ENCODE data around the gene VAPB.

DNA sequence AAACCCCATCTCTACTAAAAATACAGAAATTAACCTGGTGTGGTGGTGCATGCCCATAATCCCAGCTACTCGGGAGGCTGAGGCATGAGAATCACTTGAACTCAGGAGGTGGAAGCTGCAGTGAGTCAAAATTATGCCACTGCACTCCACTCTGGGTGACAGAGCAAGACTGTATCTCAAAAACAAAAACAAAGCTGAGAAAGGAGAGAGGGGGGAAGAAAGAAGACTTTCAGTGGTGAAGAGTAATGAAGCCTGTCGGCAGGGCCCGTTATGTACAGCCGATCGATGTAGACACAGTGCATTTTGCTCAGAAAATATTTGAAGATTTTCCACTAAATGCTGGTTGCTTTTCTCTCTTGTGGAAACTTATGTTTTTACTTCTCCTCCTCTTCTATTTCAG is 13.8 kb downstream of the VAPB start:
- TF ChIP-seq HDGF (IDR thresholded peaks at IDR 0.05; ENCODE audit: borderline replicate concordance) (no peak), ZNF384 (IDR thresholded peaks at IDR 0.05) (no peak), SUZ12 (IDR thresholded peaks at IDR 0.05) (no peak), FOXA1 (IDR thresholded peaks at IDR 0.05) (no peak), SP1 (IDR thresholded peaks at IDR 0.05) (no peak), L3MBTL2 (conservative IDR thresholded peaks at IDR 0.05) (no peak), FOXM1 (IDR thresholded peaks at IDR 0.05; ENCODE audit: borderline replicate concordance) (no peak), LEF1 (IDR thresholded peaks at IDR 0.05; ENCODE audit: borderline replicate concordance) (no peak), BHLHE40 (IDR thresholded peaks at IDR 0.05; ENCODE audit: borderline replicate concordance) (no peak), NFRKB (IDR thresholded peaks at IDR 0.05) (no peak), ELF4 (IDR thresholded peaks at IDR 0.05) (no peak)
- TF ChIP-seq, protein P1, sequence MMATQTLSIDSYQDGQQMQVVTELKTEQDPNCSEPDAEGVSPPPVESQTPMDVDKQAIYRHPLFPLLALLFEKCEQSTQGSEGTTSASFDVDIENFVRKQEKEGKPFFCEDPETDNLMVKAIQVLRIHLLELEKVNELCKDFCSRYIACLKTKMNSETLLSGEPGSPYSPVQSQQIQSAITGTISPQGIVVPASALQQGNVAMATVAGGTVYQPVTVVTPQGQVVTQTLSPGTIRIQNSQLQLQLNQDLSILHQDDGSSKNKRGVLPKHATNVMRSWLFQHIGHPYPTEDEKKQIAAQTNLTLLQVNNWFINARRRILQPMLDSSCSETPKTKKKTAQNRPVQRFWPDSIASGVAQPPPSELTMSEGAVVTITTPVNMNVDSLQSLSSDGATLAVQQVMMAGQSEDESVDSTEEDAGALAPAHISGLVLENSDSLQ (IDR thresholded peaks at IDR 0.05) = no peak
